Cardiac muscle cell (in vitro differentiated cells and primary cell): ENCODE data around the gene DHTKD1. TPM values are rescaled to one million over a fixed set of nuclear protein-coding genes. Genes with fewer than 3 reads are reported as not detected.
A peak's percentile ranks its signal among the peaks of the same experiment; 100 is the strongest.
"Not testable (repeated sequence)": the region's sequence is repeated elsewhere in the genome, so short reads cannot be mapped to it uniquely, and the experiment has no call there.

Source experiments
- DNase-seq, 2 donors: peaks; one replicate each; pipeline versions ENCODE4 v3.0.0 to v3.0.0-alpha.2; 2010 to 2017; ENCODE audit warnings: low read depth in 1 of 2, low spot score in 1 of 2
- H3K27ac ChIP-seq: fragments of 200-600 bp; sonication (generic); 2 replicates; pipeline ENCODE4 v1.5.1; 2016
- H3K27me3 ChIP-seq: fragments of 200-600 bp; sonication (generic); 2 replicates; pipeline ENCODE4 v1.6.0; 2016; ENCODE audit warnings: control low read depth
- H3K36me3 ChIP-seq: fragments of 200-600 bp; sonication (generic); 2 replicates; pipeline ENCODE4 v1.5.1; 2016; ENCODE audit warnings: control low read depth
- H3K4me1 ChIP-seq: fragments of 200-600 bp; sonication (generic); 2 replicates; pipeline ENCODE4 v1.8.1; 2017; ENCODE audit warnings: low read depth, mild to moderate bottlenecking, mixed run types
- H3K4me3 ChIP-seq: fragments of 200-600 bp; sonication (generic); 2 replicates; pipeline ENCODE4 v1.5.1; 2016; ENCODE audit warnings: mild to moderate bottlenecking
- H3K9me3 ChIP-seq: fragments of 200-600 bp; sonication (generic); 2 replicates; pipeline ENCODE4 v1.5.1; 2017; ENCODE audit warnings: low read depth, mild to moderate bottlenecking, control low read depth
- CTCF ChIP-seq: IDR thresholded peaks from 2 replicates; pipeline ENCODE4 v1.5.1; 2012; ENCODE audit warnings: low read depth, mild to moderate bottlenecking, low read length
- polyA plus RNA-seq: library from polyadenylated mRNA; unstranded; fragments of >200 nt; fragmentation: Nextera tagmentation; extraction: Ambion mirVana; gene quantifications from 2 replicates; pipeline ENCODE4 v1.2.1, GENCODE V29; 2016
- total RNA-seq: library from RNA; depleted of rRNA; stranded (reverse); fragments of >200 nt; gene quantifications from 2 replicates; pipeline ENCODE4 v1.2.3, GENCODE V29; 2016

Gene DHTKD1
- total and polyA plus RNA-seq, 2 experiments from 2014 or later = 36.5 to 51.6 TPM

- Histone ChIP-seq H3K27me3 (no peaks in the 10 kb centered on the region), H3K9me3 (no peaks in the 10 kb centered on the region), H3K4me3 (no peak overlapping the region), H3K36me3 (no peaks in the 10 kb centered on the region), H3K4me1 (peaks cover 3% of the 10 kb centered on the region), H3K27ac (no peak overlapping the region)
- TF ChIP-seq CTCF = no peak
- peak in 1 of 2 donors; percentile 20 for DNase-seq
Observed at GRCh38 chr10:12067336-12067735, 1.4 kb upstream of the DHTKD1 start.

- H3K4me1 ChIP-seq, H3K27ac ChIP-seq, H3K27me3 ChIP-seq, H3K4me3 ChIP-seq, H3K9me3 ChIP-seq, H3K36me3 ChIP-seq, DNase-seq: not testable (repeated sequence)
Observed at GRCh38 chr10:12071441-12071840, 2.7 kb downstream of the DHTKD1 start.

- TF ChIP-seq CTCF = no peak
- DNase-seq = no peak
- Histone ChIP-seq H3K9me3 (no peaks in the 10 kb centered on the region), H3K36me3 (no peaks in the 10 kb centered on the region), H3K4me1 (no peaks in the 10 kb centered on the region), H3K27ac (peak overlapping the region; percentile 62), H3K4me3 (no peak overlapping the region), H3K27me3 (no peaks in the 10 kb centered on the region)
Observed at GRCh38 chr10:12073526-12073925, 4.8 kb downstream of the DHTKD1 start.

GRCh38 chr10:12077580-12078180, 8.9 kb downstream of the DHTKD1 start:
- no peak for DNase-seq
- Histone ChIP-seq H3K4me1 (no peaks in the 10 kb centered on the region), H3K27me3 (no peaks in the 10 kb centered on the region), H3K4me3 (no peak overlapping the region), H3K27ac (no peak overlapping the region), H3K36me3 (no peaks in the 10 kb centered on the region), H3K9me3 (no peaks in the 10 kb centered on the region)
- TF ChIP-seq CTCF = no peak

- H3K4me1 ChIP-seq = no peaks in the 10 kb centered on the region
- no peaks in the 10 kb centered on the region for H3K27me3 ChIP-seq
- H3K27ac ChIP-seq = no peak overlapping the region
- H3K36me3 ChIP-seq = peaks cover 8% of the 10 kb centered on the region
- H3K9me3 ChIP-seq = no peaks in the 10 kb centered on the region
- TF ChIP-seq CTCF = no peak
- no peak overlapping the region for H3K4me3 ChIP-seq
- DNase-seq = no peak
Observed at GRCh38 chr10:12081470-12081869, 12.7 kb downstream of the DHTKD1 start.

GRCh38 chr10:12081879-12082557, 13.3 kb downstream of the DHTKD1 start:
- peak in 1 of 2 donors; percentile 39 for DNase-seq
- TF ChIP-seq CTCF = no peak
- H3K27me3 ChIP-seq = no peaks in the 10 kb centered on the region
- H3K4me3 ChIP-seq = no peak overlapping the region
- no peak overlapping the region for H3K27ac ChIP-seq
- peaks cover 13% of the 10 kb centered on the region for H3K36me3 ChIP-seq
- no peaks in the 10 kb centered on the region for H3K4me1 ChIP-seq
- H3K9me3 ChIP-seq = no peaks in the 10 kb centered on the region
